Muscle of back (tissue), 13 donors: ENCODE data around the gene ZNF765. TPM values are rescaled to one million over a fixed set of nuclear protein-coding genes. Genes with fewer than 3 reads are reported as not detected.
"Not testable (repeated sequence)": the region's sequence is repeated elsewhere in the genome, so short reads cannot be mapped to it uniquely, and the experiment has no call there.

ENCODE experiments used
- DNase-seq, 3 donors: peaks; one replicate each; pipeline versions ENCODE4 v3.0.0 to v3.0.0-alpha.2; 2013
- long read RNA-seq, 9 donors: transcript quantifications; one replicate each; lab custom pipeline, GENCODE V29; 2026
- polyA plus RNA-seq, 10 donors: library from polyadenylated mRNA; unstranded; fragments of 120-200 nt; gene quantifications; one replicate each; pipeline ENCODE4 v1.2.1, GENCODE V29; 2013; ENCODE audit not compliant: insufficient read length in 10 of 10

Gene ZNF765
- polyA plus RNA-seq, result 10 to 100 TPM in 3 of 10 donors, 1 to 10 TPM in 7; 5.3 to 10.8 (median 9.0) TPM
- long read RNA-seq, donor 1, result 0 reads
- long read RNA-seq, donor 2, result 0 reads
- long read RNA-seq, donor 3, result 0 reads
- long read RNA-seq, donor 4, full-length matches to known transcripts, result 1 of 1 reads
- long read RNA-seq, donor 4, partial matches to known transcripts, result 0 of 1 reads
- long read RNA-seq, donor 4, other reads (novel, unspliced or antisense), result 0 of 1 reads
- long read RNA-seq, donor 5, result 0 reads
- long read RNA-seq, donor 6, full-length matches to known transcripts, result 3 of 3 reads
- long read RNA-seq, donor 6, partial matches to known transcripts, result 0 of 3 reads
- long read RNA-seq, donor 6, other reads (novel, unspliced or antisense), result 0 of 3 reads
- long read RNA-seq, donor 7, result 0 reads
- long read RNA-seq, donor 8, full-length matches to known transcripts, result 1 of 1 reads
- long read RNA-seq, donor 8, partial matches to known transcripts, result 0 of 1 reads
- long read RNA-seq, donor 8, other reads (novel, unspliced or antisense), result 0 of 1 reads
- long read RNA-seq, donor 9, result 0 reads

DNA sequence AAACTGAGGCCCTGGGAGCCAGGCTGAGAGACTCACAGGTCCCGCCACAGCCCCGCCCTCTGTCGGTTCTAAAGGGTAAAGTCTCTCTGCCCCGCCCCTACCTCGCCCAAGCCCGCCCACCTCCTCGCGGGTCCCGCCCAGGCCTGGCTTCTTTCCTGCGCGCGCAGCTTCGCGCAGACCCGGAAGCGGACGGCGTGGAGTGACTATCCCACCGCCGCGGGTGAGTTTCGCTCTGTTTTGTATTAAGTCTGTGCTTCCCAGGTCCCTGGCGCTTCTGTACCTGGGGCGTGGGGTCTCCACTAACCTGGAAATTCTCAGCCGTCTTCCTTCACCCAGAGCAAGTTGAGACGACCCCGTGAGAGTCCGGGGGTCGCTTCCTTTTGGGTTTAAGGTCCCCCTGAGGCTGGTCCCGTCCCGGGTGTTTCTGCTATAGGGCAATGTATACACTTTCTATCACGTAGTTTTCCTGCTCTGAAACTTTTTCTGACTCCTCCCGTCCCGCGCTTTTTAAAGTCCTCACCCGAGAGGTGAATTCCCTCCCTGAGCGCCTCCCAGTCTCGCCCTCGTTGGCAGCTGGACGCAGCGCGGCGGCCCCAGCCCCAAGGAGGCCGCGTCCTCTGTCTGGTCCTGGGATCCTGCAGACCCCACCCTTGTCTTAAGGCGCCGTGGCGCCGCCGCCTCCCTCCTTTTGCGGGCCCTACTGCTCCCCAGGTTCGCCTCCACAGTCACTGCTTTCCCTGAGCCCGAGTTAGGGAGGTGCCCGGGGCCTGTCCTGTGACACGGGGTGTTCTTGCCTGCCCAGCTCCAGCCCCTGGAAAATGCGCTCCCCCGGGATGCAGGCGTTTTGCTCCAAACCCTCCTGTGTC lies at the start of gene ZNF765:
Gene ZNF765, plus strand, starts transcription at position 176 of the 866 bp plus-strand sequence. CDS start 2,867 bp downstream, outside the sequence.
- peak; percentile 90 to 97 (median 95) for DNase-seq

DNA sequence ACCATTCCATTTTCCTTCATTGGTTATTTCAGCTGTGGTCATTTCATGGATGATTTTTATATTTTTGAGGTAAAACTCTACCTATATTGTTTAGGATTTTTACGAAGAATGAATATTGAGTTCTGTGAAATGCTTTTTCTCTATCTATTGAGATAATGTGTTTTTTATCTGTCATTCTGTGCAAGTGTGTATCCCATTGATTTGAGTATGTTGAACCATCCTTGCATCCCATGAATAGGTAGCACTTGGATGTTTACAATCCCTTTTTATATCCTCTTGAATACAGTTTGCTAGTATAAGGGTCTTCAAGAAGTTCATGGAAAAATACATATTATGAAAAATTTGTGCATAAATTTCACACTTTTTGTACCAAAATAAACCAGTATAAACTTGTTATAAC lies 39.2 kb upstream of the ZNF765 start:
- DNase-seq, result no peak

DNA sequence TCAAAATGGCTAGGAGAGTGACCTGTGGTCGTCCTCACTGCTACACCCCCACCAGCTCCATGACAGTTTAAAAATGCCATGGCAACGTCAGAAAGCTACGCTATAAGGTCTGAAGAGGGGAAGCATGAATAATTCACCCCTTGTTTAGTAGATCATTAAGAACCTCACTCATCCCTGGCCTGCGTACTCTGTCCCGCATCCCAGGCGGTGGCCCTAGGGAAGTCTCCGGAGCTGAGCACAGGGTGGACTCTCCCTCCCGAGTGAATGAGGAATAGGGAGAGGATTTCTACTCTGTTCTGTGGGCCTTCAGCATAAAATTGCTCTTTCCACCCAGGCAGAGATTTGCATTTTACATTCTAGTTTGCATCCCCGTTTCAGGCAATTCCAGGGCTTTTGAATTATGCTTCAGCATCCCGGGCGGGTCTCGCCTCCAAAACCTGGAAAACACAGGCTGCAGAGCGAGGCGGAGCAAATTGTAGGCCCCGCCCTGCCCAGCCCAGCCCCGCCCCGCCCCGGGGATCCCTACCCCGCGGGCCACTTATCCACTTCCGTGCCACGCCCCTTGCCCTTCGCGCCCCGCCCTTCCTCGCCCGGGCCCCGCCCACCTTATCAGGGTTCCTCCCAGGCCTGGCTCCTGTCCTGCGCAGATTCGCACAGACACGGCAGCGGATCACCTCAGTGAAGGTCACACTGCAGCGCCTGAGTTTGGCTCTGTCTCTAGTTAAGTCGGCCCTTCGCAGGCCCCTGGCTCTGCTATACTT lies 36.9 kb upstream of the ZNF765 start:
- no peak for DNase-seq

DNA sequence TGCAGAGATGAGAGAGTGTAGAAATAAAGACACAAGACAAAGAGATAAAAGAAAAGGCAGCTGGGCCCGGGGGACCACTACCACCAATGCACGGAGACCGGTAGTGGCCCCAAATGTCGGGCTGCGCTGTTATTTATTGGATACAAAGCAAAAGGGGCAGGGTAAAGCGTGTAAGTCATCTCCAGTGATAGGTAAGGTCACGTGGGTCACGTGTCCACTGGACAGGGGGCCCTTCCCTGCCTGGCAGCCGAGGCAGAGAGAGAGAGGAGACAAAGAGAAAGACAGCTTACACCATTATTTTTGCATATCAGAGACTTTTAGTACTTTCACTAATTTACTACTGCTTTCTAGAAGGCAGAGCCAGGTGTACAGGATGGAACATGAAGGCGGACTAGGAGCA lies 34.9 kb upstream of the ZNF765 start:
- not testable (repeated sequence) for DNase-seq

DNA sequence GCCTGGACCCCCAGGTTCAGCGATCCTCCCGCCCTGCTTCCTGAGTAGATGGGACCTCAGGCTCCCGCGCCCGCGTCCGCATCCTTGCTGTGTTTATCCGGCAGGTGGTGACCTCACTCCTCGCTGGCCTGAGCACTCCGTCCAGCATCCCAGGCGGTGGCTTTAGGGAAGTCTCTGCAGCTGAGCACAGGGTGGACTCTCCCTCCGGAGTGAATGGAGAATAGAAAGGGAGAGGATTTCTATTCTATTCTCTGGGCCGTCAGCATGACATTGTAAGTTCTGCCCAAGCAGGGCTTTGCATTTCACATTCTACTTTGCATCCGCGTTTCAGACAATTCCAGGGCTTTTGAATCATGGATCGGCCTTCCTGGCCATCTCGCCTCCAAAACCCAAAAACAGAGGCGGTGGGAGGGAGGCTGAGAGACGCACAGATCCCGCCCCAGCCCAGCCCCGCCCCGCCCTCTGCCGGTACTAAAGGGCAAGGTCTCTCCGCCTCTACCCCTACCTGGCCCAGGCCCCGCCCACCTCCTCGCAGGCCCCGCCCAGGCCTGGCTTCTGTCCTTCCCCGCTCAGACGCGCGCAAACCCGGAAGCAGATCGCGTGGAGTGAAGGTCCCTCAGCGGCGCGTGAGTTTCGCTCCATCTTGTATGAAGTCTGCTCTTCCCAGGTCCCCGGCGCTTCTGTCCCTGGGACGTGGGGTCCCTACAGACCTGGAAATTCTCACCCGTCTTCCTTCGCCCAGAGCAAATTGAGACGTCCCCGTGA lies 29.6 kb upstream of the ZNF765 start, which contains the start of gene ZNF525:
Gene ZNF525, plus strand, starts transcription at position 572 of the 765 bp plus-strand sequence. CDS start 6,577 bp downstream, outside the sequence.
- peak; percentile 60 to 87 (median 86) for DNase-seq

DNA sequence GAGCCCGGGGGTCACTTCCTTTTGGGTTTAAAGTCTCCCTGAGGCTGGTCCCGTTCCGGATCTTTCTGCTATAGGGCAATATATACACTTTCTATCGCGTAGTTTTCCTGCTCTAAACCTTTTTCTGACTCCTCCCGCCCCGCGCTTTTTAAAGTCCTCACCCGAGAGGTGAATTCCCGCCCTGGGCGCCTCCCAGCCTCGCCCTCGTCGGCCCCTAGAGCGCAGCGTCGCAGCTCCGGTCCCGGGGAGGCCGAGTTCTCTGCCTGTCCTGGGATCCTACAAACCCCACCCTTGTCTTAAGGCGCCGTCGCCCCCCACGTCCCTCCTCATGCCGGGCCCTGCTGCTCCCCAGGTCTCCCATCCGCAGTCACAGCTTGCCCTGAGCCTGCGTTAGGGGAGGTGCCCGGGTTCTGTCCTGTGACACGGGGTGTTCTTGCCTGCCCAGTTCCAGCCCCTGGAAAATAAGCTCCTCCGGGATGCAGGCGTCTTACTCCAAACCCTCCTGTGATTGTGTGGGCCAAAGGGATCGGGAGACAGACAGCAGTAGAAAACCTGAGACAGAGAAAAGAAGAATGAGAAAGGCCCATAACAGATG lies 29.0 kb upstream of the ZNF765 start:
- no peak for DNase-seq

DNA sequence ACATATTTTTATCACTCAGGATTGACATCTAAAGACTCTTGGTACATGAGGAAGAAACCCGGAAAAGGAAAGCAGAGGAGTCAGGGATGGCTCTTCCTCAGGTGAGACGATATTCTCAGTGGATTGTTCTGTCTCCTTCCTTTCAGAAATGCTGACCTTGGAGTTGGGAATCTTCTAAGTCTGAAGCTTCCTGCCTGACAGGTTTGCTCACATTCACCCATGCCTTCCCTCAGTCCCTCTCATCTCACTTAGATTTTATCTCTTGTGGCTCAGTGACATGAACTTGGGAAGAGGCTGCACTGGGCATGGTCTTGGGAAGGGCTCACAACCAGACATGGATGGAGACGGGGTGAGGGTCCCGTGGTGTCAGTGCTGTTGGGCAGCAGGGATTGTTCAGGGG lies 22.8 kb upstream of the ZNF765 start:
- no peak for DNase-seq

DNA sequence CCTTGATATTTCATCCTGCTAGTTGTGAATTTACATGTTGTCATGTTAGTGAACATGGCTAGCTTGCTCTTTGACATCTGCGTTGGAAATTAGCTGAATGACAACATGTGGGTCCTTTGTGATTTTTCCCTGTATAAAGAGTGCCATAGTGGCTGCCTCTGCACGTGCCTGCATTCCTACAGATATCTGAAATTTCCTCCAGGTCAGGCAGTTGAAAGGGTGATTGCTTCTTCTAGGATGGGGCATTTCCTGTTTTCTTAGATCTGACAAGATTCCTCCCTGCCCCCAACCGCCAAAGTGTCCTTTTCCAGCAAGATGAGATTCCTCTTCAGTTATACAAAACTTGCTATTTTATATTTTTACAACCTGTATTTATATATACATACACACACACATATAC lies 20.7 kb upstream of the ZNF765 start:
- no peak for DNase-seq

DNA sequence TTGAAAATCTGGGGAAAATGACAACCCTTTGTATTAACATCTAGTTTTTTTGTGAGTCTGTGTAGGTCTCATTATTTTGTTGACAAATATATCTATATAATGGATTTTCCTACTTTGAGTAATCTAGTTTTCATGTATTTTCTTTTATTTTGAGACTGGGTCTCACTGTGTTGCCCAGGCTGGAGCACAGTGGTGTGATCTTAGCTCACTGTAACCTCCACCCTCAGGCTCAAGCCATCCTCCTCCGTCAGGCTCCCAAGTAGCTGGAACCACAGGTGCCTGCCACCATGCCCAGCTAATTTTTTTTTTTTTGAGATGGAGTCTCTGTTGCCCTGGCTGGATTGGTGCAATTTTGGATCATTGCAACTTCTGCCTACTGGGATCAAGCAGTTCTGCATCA lies 20.2 kb upstream of the ZNF765 start:
- no peak for DNase-seq

DNA sequence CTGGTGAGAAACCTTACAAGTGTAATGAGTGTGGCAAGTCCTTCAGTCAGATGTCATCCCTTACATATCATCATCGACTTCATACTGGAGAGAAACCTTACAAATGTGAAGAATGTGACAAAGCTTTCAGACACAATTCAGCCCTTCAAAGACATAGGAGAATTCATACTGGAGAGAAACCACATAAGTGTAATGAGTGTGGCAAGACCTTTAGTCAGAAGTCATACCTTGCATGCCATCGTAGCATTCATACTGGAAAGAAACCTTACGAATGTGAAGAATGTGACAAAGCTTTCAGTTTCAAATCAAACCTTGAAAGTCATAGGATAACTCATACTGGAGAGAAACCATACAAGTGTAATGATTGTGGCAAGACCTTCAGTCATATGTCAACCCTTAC lies 13.6 kb upstream of the ZNF765 start:
- no peak for DNase-seq

DNA sequence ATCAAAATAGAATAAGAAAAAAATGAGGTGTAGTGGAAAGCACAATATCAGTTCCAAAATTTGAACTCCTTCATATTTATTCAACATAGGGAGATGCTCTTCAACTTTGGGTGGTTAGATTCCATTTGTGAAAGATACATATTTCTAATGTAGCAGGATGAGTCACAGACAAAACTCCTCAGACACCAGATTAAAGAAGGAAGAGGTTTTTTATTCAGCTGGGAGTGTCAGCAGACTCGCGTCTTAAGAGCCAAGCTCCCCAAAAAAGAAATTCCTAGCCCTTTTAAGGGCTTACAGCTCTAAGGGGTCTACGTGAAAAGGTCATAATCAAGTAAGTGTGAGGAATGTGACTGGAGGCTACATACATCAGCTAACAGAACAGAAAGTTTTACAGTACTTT lies 6.8 kb upstream of the ZNF765 start:
- no peak for DNase-seq

DNA sequence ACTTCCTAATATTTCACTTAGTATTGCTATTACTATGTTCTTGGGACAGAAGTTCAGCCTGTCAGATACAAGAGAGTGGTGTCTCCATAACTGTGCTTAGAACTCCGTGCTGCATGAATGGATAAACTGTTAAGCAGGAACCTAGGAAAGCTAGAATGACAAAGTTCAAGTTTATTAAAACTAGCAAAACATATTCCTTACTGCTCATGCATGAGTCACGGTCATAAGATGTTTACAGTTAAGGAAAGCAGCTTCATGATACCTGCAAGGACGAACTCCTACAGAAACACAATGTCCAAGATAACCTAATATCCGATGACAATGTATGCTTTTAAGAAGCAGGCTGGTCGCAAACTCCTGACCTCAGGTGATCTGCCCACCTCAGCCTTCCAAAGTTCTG lies 6.0 kb upstream of the ZNF765 start:
- DNase-seq, result no peak

DNA sequence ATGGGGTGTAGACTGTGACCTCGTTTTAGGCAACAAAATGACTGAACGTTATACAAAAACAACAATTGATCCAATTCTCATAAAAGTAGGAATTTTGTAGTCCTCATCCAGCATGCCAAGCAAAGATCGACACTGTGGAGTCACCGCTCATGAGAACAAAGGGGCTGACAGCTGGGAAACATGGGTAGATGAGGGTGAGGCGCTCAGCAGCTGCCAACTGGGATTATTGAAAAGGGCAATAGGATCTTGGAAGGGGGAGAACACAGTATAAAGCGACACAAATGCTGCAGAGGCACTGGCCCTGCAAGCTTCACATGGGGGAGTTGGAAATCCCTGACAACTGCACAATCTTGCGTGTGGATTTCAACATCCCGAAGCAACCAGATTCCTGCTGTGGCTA lies 5.4 kb upstream of the ZNF765 start:
- peak; percentile 20 to 58 (median 24) for DNase-seq

DNA sequence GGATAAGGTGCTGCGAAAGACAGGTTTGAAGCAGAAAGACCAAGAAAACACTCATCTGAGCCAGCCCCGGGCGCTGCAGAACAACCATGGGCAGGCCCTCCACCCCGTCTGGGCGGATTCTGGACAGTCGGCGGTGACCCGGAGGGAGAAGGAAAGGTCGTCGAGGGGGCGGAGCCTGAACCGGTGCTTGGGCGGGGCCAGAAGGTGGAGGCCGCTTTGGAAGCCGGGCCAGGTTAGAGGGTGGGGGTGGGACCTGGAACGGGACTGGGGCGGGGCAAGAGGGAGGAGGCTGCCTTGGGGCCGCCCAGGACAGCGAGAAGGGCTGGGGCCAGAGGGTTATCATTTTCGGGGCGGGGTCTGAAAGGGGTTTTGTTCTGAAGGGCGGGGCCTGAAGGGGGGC lies 5.0 kb upstream of the ZNF765 start:
- peak in 2 of 3 donors; percentile 10 to 20 for DNase-seq

DNA sequence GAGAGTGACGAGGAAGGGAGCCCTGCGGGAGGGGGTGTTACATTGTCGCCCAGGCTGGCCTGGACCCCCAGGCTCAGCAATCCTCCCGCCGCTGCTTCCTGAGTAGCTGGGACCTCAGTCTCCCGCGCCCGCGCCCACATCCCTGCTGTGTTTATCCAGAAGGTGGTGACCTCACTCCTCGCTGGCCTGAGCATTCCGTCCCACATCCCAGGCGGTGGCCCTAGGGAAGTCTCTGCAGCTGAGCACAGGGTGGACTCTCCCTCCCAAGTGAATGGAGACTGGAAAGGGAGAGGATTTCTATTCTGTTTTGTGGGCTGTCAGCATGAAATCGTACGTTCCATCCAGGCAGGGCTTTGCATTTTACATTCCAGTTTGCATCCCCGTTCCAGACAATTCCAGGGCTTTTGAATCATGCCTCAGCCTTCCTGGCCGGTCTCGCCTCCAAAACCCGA lies 401 bp upstream of the ZNF765 start:
- DNase-seq, result peak in 2 of 3 donors; percentile 24 to 46

DNA sequence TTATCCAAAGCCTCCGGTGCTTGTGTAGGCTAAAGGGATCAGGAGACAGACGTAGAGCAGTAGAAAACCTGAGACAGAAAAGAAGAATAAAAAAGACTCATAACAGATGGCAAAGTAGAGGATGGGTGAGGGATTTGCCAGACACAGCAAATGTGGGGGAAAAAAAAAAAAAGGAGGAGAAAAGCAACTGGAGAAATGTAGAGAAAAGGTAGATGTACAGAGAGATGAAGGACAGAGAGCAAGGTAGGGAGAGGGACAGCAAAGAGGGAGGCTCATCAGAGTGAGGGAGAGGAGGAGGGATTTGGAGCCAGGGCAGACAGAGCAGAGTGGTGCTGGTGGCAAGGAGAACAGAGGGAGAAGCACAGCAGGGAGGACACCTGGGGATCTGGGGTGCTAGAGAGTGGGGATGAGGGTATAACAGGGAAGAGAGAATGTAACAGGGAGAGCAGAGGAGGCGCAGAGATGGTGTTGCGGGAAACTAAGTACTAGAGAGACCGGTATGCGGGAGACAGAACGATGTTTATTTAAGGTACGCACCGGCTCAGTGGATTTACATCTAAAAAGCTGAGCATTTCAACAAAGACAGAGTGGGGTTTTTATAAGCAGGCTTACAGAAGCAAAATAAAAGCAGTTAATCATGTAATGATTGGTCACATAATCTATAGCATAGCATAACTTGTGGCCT lies 1.0 kb downstream of the ZNF765 start:
- DNase-seq, result peak in 1 of 3 donors; percentile 4

DNA sequence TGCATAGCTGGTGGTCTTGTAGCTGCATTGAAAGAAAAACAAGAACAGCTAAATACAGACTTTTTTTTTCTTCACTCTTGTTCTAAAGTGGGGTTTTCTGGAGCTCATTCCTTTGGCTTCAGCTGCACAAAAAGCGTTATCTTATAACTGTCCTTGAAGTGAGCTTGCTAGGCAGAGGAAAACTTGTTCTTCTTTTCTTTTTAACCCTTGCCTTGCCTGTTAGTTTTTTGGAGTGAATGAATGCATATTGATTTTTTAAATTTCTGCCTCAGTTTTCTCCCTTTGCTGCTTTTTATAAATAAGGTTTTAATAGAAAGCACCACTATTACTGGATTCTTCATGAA lies 1.5 kb downstream of the ZNF765 start:
- no peak for DNase-seq

DNA sequence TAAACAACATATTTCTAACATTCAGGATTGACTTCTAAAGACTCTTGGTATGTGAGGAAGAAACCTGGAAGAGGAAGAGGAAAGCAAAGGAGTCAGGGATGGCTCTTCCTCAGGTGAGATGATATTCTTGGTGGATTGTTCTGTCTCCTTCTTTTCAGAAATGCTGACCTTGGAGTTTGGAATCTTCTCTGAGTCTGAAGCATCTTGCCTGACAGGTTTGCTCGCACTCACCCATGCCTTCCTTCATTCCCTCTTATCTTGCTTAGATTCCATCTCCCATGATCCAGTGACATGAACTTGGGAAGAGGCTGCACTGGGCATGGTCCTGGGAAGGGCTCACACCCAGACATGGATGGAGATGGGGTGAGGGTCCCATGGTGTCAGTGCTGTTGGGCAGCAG lies 3.0 kb downstream of the ZNF765 start:
- DNase-seq, result not testable (repeated sequence)

DNA sequence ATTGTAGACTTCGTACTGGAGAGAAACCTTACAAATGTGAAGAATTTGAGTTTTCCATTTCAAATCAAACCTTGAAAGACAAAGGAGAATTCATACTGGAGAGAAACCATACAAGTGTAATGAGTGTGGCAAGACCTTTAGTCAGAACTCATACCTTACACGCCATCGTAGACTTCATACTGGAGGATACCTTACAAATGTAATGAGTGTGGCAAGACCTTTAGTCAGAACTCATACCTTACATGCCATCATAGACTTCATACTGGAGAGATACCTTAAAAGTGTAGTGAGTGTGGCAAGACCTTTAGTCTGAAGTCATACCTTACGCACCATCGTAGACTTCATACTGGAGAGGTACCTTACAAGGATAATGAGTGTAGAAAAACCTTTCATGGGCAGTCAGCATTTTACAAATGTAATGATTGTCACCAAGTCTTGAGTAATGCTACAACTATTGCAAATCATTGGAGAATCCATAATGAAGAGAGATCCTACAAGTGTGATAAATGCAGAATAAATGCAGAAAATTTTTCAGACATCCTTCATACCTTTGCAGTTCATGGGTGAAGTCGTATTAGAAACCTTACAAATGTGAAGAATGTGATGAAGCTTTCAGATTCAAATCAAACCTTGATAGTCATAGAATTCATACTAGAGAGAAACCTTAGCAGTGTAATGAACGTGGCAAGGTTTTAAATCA lies 14.7 kb downstream of the ZNF765 start:
- no peak for DNase-seq
